GM10847 (cell line): ENCODE results near the gene TMEM178B.

Experiments
- POLR2A ChIP-seq: IDR thresholded peaks from 2 replicates; pipeline ENCODE4 v1.6.1; 2011; ENCODE audit not compliant: insufficient read length; ENCODE audit errors: extremely low read depth

Gene TMEM178B

GRCh38 chr7:141227454-141227853, 153.6 kb downstream of the TMEM178B start:
- no peak for TF ChIP-seq POLR2A

- no peak for TF ChIP-seq POLR2A
Measured at GRCh38 chr7:141228482-141228881, 154.6 kb downstream of the TMEM178B start.

DNA sequence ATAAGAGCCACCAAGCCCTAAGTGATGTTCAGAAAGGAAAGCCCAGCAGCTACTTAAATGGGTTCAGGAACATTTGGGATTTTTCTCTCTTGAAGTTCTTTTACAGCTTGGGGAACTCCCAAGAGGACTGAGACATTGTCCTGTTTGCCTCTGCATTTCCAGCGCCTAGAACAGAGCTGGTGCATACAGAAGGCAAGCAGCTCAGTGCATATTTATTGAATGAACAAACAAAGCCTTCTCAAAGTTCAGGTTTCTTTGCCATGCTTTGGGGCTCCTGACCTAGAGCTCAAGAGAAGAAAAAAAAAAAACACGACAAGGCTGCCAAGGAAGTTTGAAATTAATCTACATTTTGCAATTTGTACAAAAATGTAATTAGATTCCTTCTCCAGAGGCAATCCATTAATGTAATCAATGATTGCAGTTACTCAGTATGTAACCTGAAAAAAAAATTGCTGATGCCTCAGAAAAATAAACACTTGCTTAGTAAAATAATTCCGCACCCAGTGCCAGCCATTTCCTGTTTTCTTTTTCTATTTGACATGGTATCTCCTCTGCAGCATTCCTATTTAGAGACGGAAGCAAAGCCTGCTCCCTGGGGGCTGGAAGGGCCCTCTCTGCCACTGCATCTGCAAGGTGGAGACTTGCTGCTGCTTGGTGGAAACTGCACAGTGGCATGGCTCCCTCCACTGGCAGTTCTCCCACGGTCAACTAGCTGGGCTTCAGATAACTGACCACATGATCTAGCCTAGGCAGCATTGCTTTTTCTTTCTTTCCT, 157.3 kb downstream of the TMEM178B start:
- TF ChIP-seq POLR2A: no peak

GRCh38 chr7:141232286-141233051, 158.6 kb downstream of the TMEM178B start:
- no peak for TF ChIP-seq POLR2A

GRCh38 chr7:141234335-141235105, 160.7 kb downstream of the TMEM178B start:
- no peak for TF ChIP-seq POLR2A

DNA sequence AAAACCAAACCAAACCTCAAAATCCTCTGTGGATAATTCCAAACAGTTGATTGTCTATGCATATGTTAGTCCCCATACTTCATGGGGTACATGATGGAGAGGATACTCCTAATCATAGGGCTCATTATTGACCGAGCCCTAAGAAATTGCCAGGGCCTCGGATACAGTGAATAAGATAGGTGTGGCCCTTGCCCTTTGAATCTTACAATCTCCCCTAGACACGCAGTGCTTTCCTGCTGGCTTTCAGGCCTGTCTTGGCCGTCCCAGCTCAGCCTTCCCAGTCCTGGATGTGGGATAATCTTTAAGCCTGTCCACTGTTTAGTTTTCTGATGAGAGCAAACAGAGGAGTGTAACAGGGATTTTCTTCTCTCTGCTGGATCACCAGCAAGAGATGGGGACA, 161.8 kb downstream of the TMEM178B start:
- TF ChIP-seq POLR2A: no peak

GRCh38 chr7:141238596-141239243, 164.9 kb downstream of the TMEM178B start:
- TF ChIP-seq POLR2A: no peak

DNA sequence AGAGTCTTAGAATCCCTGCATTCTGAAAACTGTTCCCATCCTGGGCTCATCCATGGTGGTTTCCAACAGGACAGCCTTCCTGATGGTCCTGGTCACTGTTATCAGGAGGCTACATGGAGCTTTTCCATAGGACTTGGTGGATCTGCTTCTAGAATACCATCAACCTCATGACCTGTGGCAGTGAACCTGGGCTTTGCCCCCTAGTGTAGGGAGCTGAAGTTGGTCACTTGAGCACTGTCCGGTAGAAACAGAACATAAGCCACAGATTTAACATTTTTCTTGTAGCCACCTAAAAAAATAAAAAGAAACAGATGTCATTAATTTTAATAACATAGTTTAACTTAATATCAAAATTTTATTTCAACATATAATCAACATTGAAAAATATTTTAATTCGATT, 165.8 kb downstream of the TMEM178B start:
- TF ChIP-seq POLR2A: no peak

DNA sequence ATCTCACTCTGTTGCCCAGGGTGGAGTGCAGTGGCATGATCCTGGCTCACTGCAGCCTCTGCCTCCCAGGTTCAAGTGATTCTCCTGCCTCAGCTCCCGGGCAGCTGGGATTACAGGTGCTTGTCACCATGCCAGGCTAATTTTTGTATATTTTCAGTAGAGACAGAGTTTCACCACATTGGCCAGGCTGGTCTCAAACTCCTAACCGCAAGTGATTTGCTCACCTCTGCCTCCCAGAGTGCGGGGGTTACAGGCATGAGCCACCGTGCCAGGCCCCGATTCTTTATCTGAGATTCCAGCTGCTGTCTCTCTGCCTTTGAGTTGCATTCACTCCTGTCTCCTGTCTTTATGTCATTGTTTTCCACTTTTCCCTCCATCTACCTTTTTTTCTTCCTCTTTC, 168.7 kb downstream of the TMEM178B start:
- TF ChIP-seq POLR2A: no peak

DNA sequence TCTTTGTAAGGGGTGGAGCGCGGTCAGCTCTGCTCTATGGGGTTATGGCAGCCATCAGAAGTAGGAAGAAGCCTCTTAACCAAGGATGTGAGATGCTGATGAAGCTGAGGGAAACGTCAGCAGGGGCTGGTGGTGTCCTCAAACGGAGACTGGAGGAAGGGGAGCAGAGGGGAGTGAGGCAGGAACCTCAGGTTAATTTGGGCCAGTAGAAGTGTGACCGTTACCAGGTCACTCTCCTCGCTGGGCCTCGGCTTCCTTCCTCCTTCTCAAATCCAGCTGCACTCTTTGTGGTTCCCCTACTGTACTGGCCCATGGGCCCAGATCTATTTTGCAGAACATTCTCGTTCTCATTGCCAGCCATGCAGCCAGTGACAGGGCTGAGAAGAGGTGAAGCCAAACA, 169.5 kb downstream of the TMEM178B start:
- no peak for TF ChIP-seq POLR2A

DNA sequence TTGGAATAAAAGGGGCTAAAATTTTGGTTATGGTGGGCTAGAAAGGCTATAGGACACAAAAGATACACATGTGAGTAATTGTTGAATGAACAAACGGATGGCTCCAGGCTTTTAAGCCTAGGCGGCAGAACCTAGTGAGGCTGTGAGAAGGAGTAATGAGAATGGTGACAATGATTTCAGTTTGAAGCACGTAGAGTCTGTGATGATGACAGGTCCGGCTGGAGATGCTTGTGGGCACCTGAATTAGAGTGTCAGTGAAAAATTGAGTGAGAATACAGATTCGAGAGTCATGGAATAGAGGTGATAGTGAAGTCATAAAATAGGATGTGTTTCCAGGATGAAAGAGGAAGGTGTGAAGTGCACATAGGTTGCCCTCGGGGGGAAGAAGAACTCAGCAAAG, 170.6 kb downstream of the TMEM178B start:
- no peak for TF ChIP-seq POLR2A

- no peak for TF ChIP-seq POLR2A
Measured at GRCh38 chr7:141246426-141246825, 172.6 kb downstream of the TMEM178B start.

DNA sequence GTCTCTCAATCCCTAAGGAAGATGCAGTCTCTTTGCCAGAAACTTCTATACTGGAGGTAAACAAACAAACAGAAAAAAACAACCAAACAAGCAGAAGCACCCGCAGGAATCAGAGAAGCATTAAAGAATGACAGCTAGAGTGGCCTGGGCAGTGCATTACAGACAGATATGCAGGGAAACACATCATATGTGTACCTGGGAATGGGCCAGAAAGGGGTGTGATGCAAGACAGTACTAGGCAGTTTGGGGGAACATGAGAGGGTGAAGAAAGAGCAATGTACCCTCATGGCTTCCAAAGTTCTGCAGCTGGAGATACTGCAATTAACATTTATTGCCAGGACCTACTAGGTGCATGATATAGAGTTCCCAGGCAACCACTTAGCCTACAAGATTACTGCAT, 177.3 kb downstream of the TMEM178B start:
- TF ChIP-seq POLR2A: no peak

- TF ChIP-seq POLR2A: no peak
Measured at GRCh38 chr7:141251957-141252356, 178.1 kb downstream of the TMEM178B start.

DNA sequence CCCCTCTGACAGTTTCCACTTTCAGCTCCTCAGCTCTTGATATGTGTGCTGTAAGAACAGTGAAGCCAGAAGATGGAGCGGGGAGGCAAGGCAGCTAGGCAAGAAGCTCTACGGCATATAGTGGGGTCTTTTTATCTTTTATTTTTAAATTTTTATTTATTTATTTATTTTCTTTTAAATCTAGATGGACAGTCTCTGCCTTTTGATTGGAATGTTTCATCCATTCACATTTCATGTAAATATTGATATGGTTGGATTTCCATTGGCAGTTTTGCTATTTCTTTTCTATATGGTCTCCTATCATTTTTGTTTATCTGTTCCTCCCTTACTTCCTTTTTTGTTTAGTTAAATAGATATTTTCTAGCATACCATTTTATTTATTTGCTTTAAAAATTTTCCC, 183.7 kb downstream of the TMEM178B start:
- TF ChIP-seq POLR2A: no peak
